PC-3 (cell line): ENCODE measurements around the gene UBASH3B. TPM values are rescaled to one million over a fixed set of nuclear protein-coding genes. Genes with fewer than 3 reads are reported as not detected.

ENCODE experiments used
- ATAC-seq: fragments of 200-7000 bp; cut with Tn5 transposase; 2 replicates; pipeline ENCODE4 v1.9.1; 2020; ENCODE audit warnings: mild to moderate bottlenecking, moderate library complexity
- BruUV-seq: library from RNA; stranded (reverse); fragments of 400-500 nt; replicated peaks from 2 replicates; lab custom pipeline; 2021; lab: Mats Ljungman, UMichigan
- CTCF ChIA-PET: fragments of 300-600 bp; sonication (Branson Sonifier 250); formaldehyde crosslinking; loops from one replicate; lab custom pipeline; 2022; ENCODE audit warnings: antibody characterized with exemption; lab: Charles Lee
- POLR2A ChIA-PET: fragments of 300-600 bp; sonication (Branson Sonifier 250); formaldehyde crosslinking; loops from one replicate; lab custom pipeline; 2022; ENCODE audit warnings: antibody characterized with exemption; ENCODE audit not compliant: unreplicated experiment; lab: Charles Lee
- DNase-seq: peaks from one replicate; pipeline ENCODE4 v3.0.0-alpha.2; 2015
- H2AFZ ChIP-seq: fragments of 300-600 bp; sonication (generic); 2 replicates; pipeline ENCODE4 v1.6.0; 2016; ENCODE audit warnings: antibody characterized with exemption, low read length
- H3F3A ChIP-seq: fragments of 300-600 bp; sonication (generic); one replicate; pipeline ENCODE4 v1.6.0; 2017; ENCODE audit warnings: antibody characterized with exemption, low read length, control low read depth, mild to moderate bottlenecking; ENCODE audit not compliant: unreplicated experiment
- H3K27ac ChIP-seq: fragments of 300-600 bp; sonication (generic); 2 replicates; pipeline ENCODE4 v1.5.1; 2016; ENCODE audit warnings: mild to moderate bottlenecking, low read length
- H3K27me3 ChIP-seq: fragments of 300-600 bp; sonication (generic); 2 replicates; pipeline ENCODE4 v1.6.1; 2016; ENCODE audit warnings: low read length, mixed read lengths
- H3K36me3 ChIP-seq: fragments of 300-600 bp; sonication (generic); 2 replicates; pipeline ENCODE4 v1.6.1; 2016; ENCODE audit warnings: low read depth, mixed run types, low read length, mixed read lengths
- H3K4me1 ChIP-seq: fragments of 300-600 bp; sonication (generic); 2 replicates; pipeline ENCODE4 v1.5.1; 2016; ENCODE audit warnings: low read length; ENCODE audit not compliant: insufficient read depth
- H3K4me2 ChIP-seq: fragments of 300-600 bp; sonication (generic); 2 replicates; pipeline ENCODE4 v1.6.0; 2016; ENCODE audit warnings: low read length
- H3K4me3 ChIP-seq: fragments of 300-600 bp; sonication (generic); 2 replicates; pipeline ENCODE4 v1.5.1; 2016; ENCODE audit warnings: mild to moderate bottlenecking, low read length, mixed read lengths
- H3K79me2 ChIP-seq: fragments of 300-600 bp; sonication (generic); 2 replicates; pipeline ENCODE4 v1.6.1; 2017; ENCODE audit warnings: low read length, mixed read lengths
- H3K9ac ChIP-seq: fragments of 300-600 bp; sonication (generic); 2 replicates; pipeline ENCODE4 v1.6.0; 2016; ENCODE audit warnings: mild to moderate bottlenecking, low read length
- H3K9me2 ChIP-seq: fragments of 300-600 bp; sonication (generic); replicated peaks from 2 replicates; pipeline ENCODE4 v1.6.1; 2016; ENCODE audit warnings: mixed run types, low read length, mixed read lengths
- H3K9me3 ChIP-seq: fragments of 300-600 bp; sonication (generic); 2 replicates; pipeline ENCODE4 v1.6.1; 2016; ENCODE audit warnings: low read length, mixed read lengths
- H4K20me1 ChIP-seq: fragments of 300-600 bp; sonication (generic); 2 replicates; pipeline ENCODE4 v1.6.1; 2016; ENCODE audit warnings: low read length, mixed read lengths
- CTCF ChIP-seq: fragments of 300-600 bp; sonication (generic); conservative IDR thresholded peaks from 2 replicates; pipeline ENCODE4 v1.5.1; 2017; ENCODE audit warnings: antibody characterized with exemption, low read depth, mild to moderate bottlenecking, low read length
- EZH2 ChIP-seq: fragments of 300-600 bp; sonication (generic); IDR thresholded peaks from one replicate; pipeline ENCODE4 v1.6.1; 2017; ENCODE audit warnings: antibody characterized with exemption, mild to moderate bottlenecking, low read length; ENCODE audit not compliant: unreplicated experiment
- EZH2phosphoT487 ChIP-seq: fragments of 300-600 bp; sonication (generic); IDR thresholded peaks from 2 replicates; pipeline ENCODE4 v1.6.1; 2018; ENCODE audit warnings: mild to moderate bottlenecking, antibody characterized with exemption, low read length, borderline replicate concordance
- intact Hi-C: fragments of 100-400 bp; cut with micrococcal nuclease; formaldehyde crosslinking; loops from 2 replicates; pipeline ENCODE4 v1.9.0; 2023
- total RNA-seq: library from RNA; depleted of rRNA; stranded (reverse); fragments of >200 nt; gene quantifications from 2 replicates; pipeline ENCODE4 v1.2.3, GENCODE V29; 2014

Gene UBASH3B
- total RNA-seq, 1 experiment from 2014 or later: 178 TPM

GRCh38 chr11:122646549-122647340 lies 8.8 kb upstream of the UBASH3B start:
- CTCF ChIA-PET: interaction anchor here (0.6 kb wide), 1 partner anchor 51 kb away, joined by 3 read pairs; no protein-coding TSS in a partner anchor
- H3K27ac ChIP-seq: peak overlapping the region; percentile 35
- H4K20me1 ChIP-seq: no peaks in the 10 kb centered on the region
- no peak overlapping the region for H3K9ac ChIP-seq
- H3K9me2 ChIP-seq: no peaks in the 10 kb centered on the region
- BruUV-seq: no TSS peak
- H3K27me3 ChIP-seq: no peaks in the 10 kb centered on the region
- H3K4me2 ChIP-seq: peak overlapping the region; percentile 5
- ATAC-seq (peak; percentile 21; the same call in 1 of the 2 replicates), DNase-seq (peak; percentile 63)
- POLR2A ChIA-PET: interaction anchor here (1.2 kb wide), 1 partner anchor 9 kb away, joined by 3 read pairs; the partner anchor contains the start of gene UBASH3B
- H3K4me1 ChIP-seq: peaks cover 31% of the 10 kb centered on the region
- H3K9me3 ChIP-seq: no peaks in the 10 kb centered on the region
- H3K36me3 ChIP-seq: no peaks in the 10 kb centered on the region
- intact Hi-C loops: no loop called here
- no peak overlapping the region for H3K4me3 ChIP-seq
- H3F3A ChIP-seq: peaks cover 12% of the 10 kb centered on the region
- TF ChIP-seq CTCF (no peak), EZH2phosphoT487 (no peak), EZH2 (no peak)
- H3K79me2 ChIP-seq: no peaks in the 10 kb centered on the region
- peak overlapping the region; percentile 28 for H2AFZ ChIP-seq

DNA sequence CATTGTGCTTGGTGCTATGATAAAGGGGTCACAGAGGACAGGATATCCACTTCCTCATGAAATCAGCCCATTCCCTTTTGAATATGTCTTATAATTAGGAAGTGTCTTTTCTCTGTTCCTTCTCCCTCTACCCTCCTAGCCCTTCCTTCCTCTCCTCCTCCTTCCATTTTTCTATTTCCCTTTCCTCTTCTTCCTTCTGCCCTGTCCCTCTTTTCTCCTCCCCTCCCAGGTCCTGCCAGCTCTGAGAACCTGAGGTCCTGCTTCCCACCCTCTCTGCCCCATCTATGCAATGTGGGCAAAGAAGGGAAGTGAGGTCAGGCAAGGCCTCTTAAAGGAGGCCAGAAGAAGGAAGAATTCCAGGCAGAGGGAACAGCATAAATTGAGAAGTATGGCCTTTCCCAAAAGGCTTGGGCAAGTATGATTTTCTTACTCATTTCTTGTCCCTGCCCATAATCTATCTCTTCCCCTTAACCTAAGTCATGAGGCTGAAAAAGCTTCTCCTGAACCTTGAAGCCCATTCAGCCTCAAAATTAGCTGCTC lies 7.7 kb upstream of the UBASH3B start:
- Histone ChIP-seq H3F3A (peaks cover 10% of the 10 kb centered on the region), H3K9ac (no peak overlapping the region), H3K27me3 (no peaks in the 10 kb centered on the region), H3K36me3 (no peaks in the 10 kb centered on the region), H4K20me1 (no peaks in the 10 kb centered on the region), H3K4me3 (no peak overlapping the region), H3K4me2 (no peak overlapping the region), H3K27ac (no peak overlapping the region), H2AFZ (peak overlapping the region; percentile 28; the same call in 1 of the 2 replicates), H3K9me3 (no peaks in the 10 kb centered on the region), H3K79me2 (no peaks in the 10 kb centered on the region), H3K4me1 (peaks cover 24% of the 10 kb centered on the region), H3K9me2 (no peaks in the 10 kb centered on the region)
- no peak for DNase-seq
- ATAC-seq: no peak
- POLR2A ChIA-PET: no interaction called here
- intact Hi-C loops: no loop called here
- no peak for TF ChIP-seq EZH2
- TF ChIP-seq EZH2phosphoT487: no peak
- no peak for TF ChIP-seq CTCF
- BruUV-seq: no TSS peak
- CTCF ChIA-PET: no interaction called here

- no peaks in the 10 kb centered on the region for H3K9me3 ChIP-seq
- no peak for TF ChIP-seq CTCF
- no peak for TF ChIP-seq EZH2
- no peak for TF ChIP-seq EZH2phosphoT487
- no peak overlapping the region for H3K9ac ChIP-seq
- H4K20me1 ChIP-seq: no peaks in the 10 kb centered on the region
- no peak overlapping the region for H3K27ac ChIP-seq
- ATAC-seq (no peak), DNase-seq (no peak)
- no peaks in the 10 kb centered on the region for H3K36me3 ChIP-seq
- POLR2A ChIA-PET: no interaction called here
- CTCF ChIA-PET: no interaction called here
- H3K4me3 ChIP-seq: no peak overlapping the region
- H3K9me2 ChIP-seq: no peaks in the 10 kb centered on the region
- no peak overlapping the region for H2AFZ ChIP-seq
- peaks cover 12% of the 10 kb centered on the region for H3K4me1 ChIP-seq
- H3K27me3 ChIP-seq: no peaks in the 10 kb centered on the region
- H3F3A ChIP-seq: no peaks in the 10 kb centered on the region
- intact Hi-C loops: no loop called here
- no peak overlapping the region for H3K4me2 ChIP-seq
- no TSS peak for BruUV-seq
- H3K79me2 ChIP-seq: no peaks in the 10 kb centered on the region
These were observed 6.4 kb upstream of the UBASH3B start for GRCh38 chr11:122649116-122649515.
